Fibroblast of lung (primary cell): ENCODE data around the gene MBD6. TPM values are rescaled to one million over a fixed set of nuclear protein-coding genes. Genes with fewer than 3 reads are reported as not detected.
"Not testable (repeated sequence)": the region's sequence is repeated elsewhere in the genome, so short reads cannot be mapped to it uniquely, and the experiment has no call there.

Experiments
- DNase-seq, 2 donors: peaks; one replicate each; pipeline versions ENCODE4 v3.0.0 to v3.0.0-alpha.2; 2010; ENCODE audit warnings: low read depth in 2 of 2
- H2AFZ ChIP-seq: 2 replicates; pipeline ENCODE4 v1.5.1; 2012; ENCODE audit warnings: low read length, control low read depth, inconsistent platforms
- H3K27ac ChIP-seq: 2 replicates; pipeline ENCODE4 v1.5.1; 2011; ENCODE audit warnings: low read length, control low read depth; ENCODE audit not compliant: insufficient read depth
- H3K27me3 ChIP-seq: 2 replicates; pipeline ENCODE4 v1.5.1; 2011; ENCODE audit warnings: mild to moderate bottlenecking, low read length; ENCODE audit not compliant: control insufficient read depth, insufficient read depth
- H3K36me3 ChIP-seq: 2 replicates; pipeline ENCODE4 v1.5.1; 2011; ENCODE audit warnings: low read length; ENCODE audit not compliant: control insufficient read depth, insufficient read depth
- H3K4me1 ChIP-seq: 2 replicates; pipeline ENCODE4 v1.5.1; 2011; ENCODE audit warnings: low read length; ENCODE audit not compliant: control insufficient read depth, insufficient read depth; ENCODE audit errors: extremely low read depth
- H3K4me2 ChIP-seq: 2 replicates; pipeline ENCODE4 v1.5.1; 2011; ENCODE audit warnings: low read length, control low read depth; ENCODE audit not compliant: insufficient read depth; ENCODE audit errors: extremely low read depth
- H3K4me3 ChIP-seq, 4 experiments: fragments of 200-600 bp in 1 of 4; sonication (generic) in 1 of 4; replicated peaks in 1 of 4; 2 replicates each; pipeline ENCODE4 v1.5.1; 2011 to 2016; ENCODE audit warnings: low read length in 4 of 4, low read depth in 3 of 4, mild to moderate bottlenecking in 3 of 4, control low read depth in 2 of 4, inconsistent platforms in 1 of 4, mixed read lengths in 1 of 4; ENCODE audit not compliant: insufficient read depth in 1 of 4; ENCODE audit errors: control extremely low read depth in 1 of 4
- H3K79me2 ChIP-seq: 2 replicates; pipeline ENCODE4 v1.5.1; 2012; ENCODE audit warnings: mild to moderate bottlenecking, low read length, inconsistent platforms; ENCODE audit not compliant: control insufficient read depth, insufficient read depth
- H3K9ac ChIP-seq: 2 replicates; pipeline ENCODE4 v1.5.1; 2011; ENCODE audit warnings: mild to moderate bottlenecking, low read length, control low read depth; ENCODE audit not compliant: insufficient read depth
- H3K9me3 ChIP-seq: 2 replicates; pipeline ENCODE4 v1.5.1; 2012; ENCODE audit warnings: low read depth, low read length; ENCODE audit not compliant: control insufficient read depth, insufficient read depth
- H4K20me1 ChIP-seq: 2 replicates; pipeline ENCODE4 v1.5.1; 2011; ENCODE audit warnings: low read length; ENCODE audit not compliant: control insufficient read depth, insufficient read depth; ENCODE audit errors: extremely low read depth
- EZH2 ChIP-seq: IDR thresholded peaks from 2 replicates; pipeline ENCODE4 v1.5.1; 2012; ENCODE audit warnings: low read length, control low read depth, mild to moderate bottlenecking; ENCODE audit errors: missing control alignments
- polyA plus RNA-seq, 2 donors: library from polyadenylated mRNA; depleted of rRNA in 1 of 2; stranded (reverse) in 1 of 2; unstranded in 1 of 2; fragments of >200 nt; gene quantifications; 2 replicates each; pipeline ENCODE4 v1.2.1, GENCODE V29; 2011 to 2012; ENCODE audit warnings: missing spikeins in 1 of 2
- total RNA-seq: library from RNA; depleted of rRNA; stranded (reverse); fragments of >200 nt; gene quantifications from 2 replicates; pipeline ENCODE4 v1.2.1, GENCODE V29; 2014
- TF ChIP-seq, protein P1 (sequence below), 2 donors: IDR thresholded peaks in 1 of 2; conservative IDR thresholded peaks in 1 of 2; 1 replicate in 1 of 2; 2 replicates in 1 of 2; pipeline ENCODE4 v1.5.1; 2011 to 2012; ENCODE audit warnings: low read length in 2 of 2, control low read depth in 1 of 2, inconsistent platforms in 1 of 2, low read depth in 1 of 2, mild to moderate bottlenecking in 1 of 2

Gene MBD6
- total and polyA plus RNA-seq, 2 donors (not counting 1 experiment from before 2014, with no cell fraction given), result 3.0 to 7.1 TPM

DNA sequence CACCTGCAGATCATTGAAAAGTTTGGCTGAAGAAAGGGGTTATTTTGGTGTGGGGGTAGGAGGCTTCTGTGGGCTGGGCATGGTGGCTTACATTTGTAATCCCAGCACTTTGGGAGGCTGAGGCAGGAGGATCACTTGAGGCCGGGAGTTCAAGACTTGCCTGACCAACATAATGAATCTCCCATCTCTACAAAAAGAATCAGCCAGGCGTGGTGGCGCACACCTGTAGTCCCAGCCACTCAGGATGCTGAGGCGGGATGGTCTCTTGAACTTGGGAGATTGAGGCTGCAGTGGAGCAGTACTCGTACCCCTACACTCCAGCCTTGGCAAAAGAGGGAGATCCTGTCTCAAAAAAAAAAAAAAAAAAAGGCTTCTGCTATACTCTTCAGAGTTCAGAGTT, 9.4 kb upstream of the MBD6 start:
- no peak for TF ChIP-seq EZH2
- H3K27ac ChIP-seq, result no peak overlapping the region
- H3K9ac ChIP-seq, result no peak overlapping the region
- H3K9me3 ChIP-seq, result no peaks in the 10 kb centered on the region
- H4K20me1 ChIP-seq, result peaks cover under 1% of the 10 kb centered on the region
- H3K79me2 ChIP-seq, result peaks cover 16% of the 10 kb centered on the region
- no peak overlapping the region for H2AFZ ChIP-seq
- peaks cover 30% of the 10 kb centered on the region for H3K36me3 ChIP-seq
- H3K27me3 ChIP-seq, result no peaks in the 10 kb centered on the region
- no peak overlapping the region for H3K4me2 ChIP-seq
- DNase-seq, result no peak
- H3K4me3 ChIP-seq, result no peak overlapping the region
- peaks cover 11% of the 10 kb centered on the region for H3K4me1 ChIP-seq

- not testable (repeated sequence) for H3K4me2 ChIP-seq, H2AFZ ChIP-seq, H3K27me3 ChIP-seq, H3K27ac ChIP-seq, DNase-seq, H4K20me1 ChIP-seq, H3K9me3 ChIP-seq, H3K4me3 ChIP-seq, H3K9ac ChIP-seq
- Histone ChIP-seq H3K36me3 (peaks cover 30% of the 10 kb centered on the region), H3K4me1 (peaks cover 14% of the 10 kb centered on the region), H3K79me2 (peaks cover 20% of the 10 kb centered on the region)
Measured at GRCh38 chr12:57513677-57514076, 8.9 kb upstream of the MBD6 start.

- H3K9ac ChIP-seq, result not testable (repeated sequence)
- peaks cover 30% of the 10 kb centered on the region for H3K36me3 ChIP-seq
Measured at GRCh38 chr12:57514246-57514645, 8.4 kb upstream of the MBD6 start.

GRCh38 chr12:57514720-57515407, 7.8 kb upstream of the MBD6 start:
- Histone ChIP-seq H3K27me3 (no peaks in the 10 kb centered on the region), H3K4me1 (peaks cover 14% of the 10 kb centered on the region), H3K9ac (no peak overlapping the region), H2AFZ (no peak overlapping the region), H4K20me1 (peaks cover 3% of the 10 kb centered on the region), H3K4me2 (no peak overlapping the region), H3K4me3 (no peak overlapping the region), H3K36me3 (peaks cover 30% of the 10 kb centered on the region), H3K79me2 (peaks cover 32% of the 10 kb centered on the region), H3K27ac (no peak overlapping the region), H3K9me3 (no peaks in the 10 kb centered on the region)
- TF ChIP-seq EZH2, result no peak
- TF ChIP-seq, protein P1, sequence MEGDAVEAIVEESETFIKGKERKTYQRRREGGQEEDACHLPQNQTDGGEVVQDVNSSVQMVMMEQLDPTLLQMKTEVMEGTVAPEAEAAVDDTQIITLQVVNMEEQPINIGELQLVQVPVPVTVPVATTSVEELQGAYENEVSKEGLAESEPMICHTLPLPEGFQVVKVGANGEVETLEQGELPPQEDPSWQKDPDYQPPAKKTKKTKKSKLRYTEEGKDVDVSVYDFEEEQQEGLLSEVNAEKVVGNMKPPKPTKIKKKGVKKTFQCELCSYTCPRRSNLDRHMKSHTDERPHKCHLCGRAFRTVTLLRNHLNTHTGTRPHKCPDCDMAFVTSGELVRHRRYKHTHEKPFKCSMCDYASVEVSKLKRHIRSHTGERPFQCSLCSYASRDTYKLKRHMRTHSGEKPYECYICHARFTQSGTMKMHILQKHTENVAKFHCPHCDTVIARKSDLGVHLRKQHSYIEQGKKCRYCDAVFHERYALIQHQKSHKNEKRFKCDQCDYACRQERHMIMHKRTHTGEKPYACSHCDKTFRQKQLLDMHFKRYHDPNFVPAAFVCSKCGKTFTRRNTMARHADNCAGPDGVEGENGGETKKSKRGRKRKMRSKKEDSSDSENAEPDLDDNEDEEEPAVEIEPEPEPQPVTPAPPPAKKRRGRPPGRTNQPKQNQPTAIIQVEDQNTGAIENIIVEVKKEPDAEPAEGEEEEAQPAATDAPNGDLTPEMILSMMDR (conservative IDR thresholded peaks at IDR 0.05 in 1 of 2, IDR thresholded peaks at IDR 0.05 in 1 of 2; ENCODE audit: low read depth in 1 of 2, low read length in 2 of 2), result no peak
- DNase-seq, result no peak

More at GRCh38 chr12:57514246-57514645, 8.4 kb upstream of the MBD6 start:
- H3K27ac ChIP-seq, H3K4me2 ChIP-seq, H3K27me3 ChIP-seq, H4K20me1 ChIP-seq, DNase-seq, H3K4me3 ChIP-seq, H2AFZ ChIP-seq, H3K9me3 ChIP-seq: not testable (repeated sequence)
- Histone ChIP-seq H3K4me1 (peaks cover 14% of the 10 kb centered on the region), H3K79me2 (peaks cover 26% of the 10 kb centered on the region)
